Measurements from ENCODE around the gene RNF220.

RNF220 gene

GRCh38 chr1:44484155-44484688 is 79.2 kb downstream of the RNF220 start:
- no peak overlapping the region for H3K27ac ChIP-seq
- no peak for TF ChIP-seq ZFX (IDR thresholded peaks at IDR 0.05)
- no peak for TF ChIP-seq CTCF (conservative IDR thresholded peaks at IDR 0.05)

GRCh38 chr1:44485229-44485933 is 80.3 kb downstream of the RNF220 start:
- H3K27ac ChIP-seq: no peak overlapping the region
- TF ChIP-seq CTCF (conservative IDR thresholded peaks at IDR 0.05) (no peak), ZFX (IDR thresholded peaks at IDR 0.05) (no peak)

GRCh38 chr1:44485934-44486460 is 80.9 kb downstream of the RNF220 start:
- TF ChIP-seq CTCF (conservative IDR thresholded peaks at IDR 0.05): no peak
- no peak for TF ChIP-seq ZFX (IDR thresholded peaks at IDR 0.05)
- no peak overlapping the region for H3K27ac ChIP-seq

GRCh38 chr1:44489481-44489880 is 84.4 kb downstream of the RNF220 start:
- no peak overlapping the region for H3K27ac ChIP-seq
- TF ChIP-seq ZFX (IDR thresholded peaks at IDR 0.05) (no peak), CTCF (conservative IDR thresholded peaks at IDR 0.05) (no peak)

- H3K27ac ChIP-seq: no peak overlapping the region
- TF ChIP-seq CTCF (conservative IDR thresholded peaks at IDR 0.05) (no peak), ZFX (IDR thresholded peaks at IDR 0.05) (no peak)
Observed at GRCh38 chr1:44496541-44497171, 91.6 kb downstream of the RNF220 start.

GRCh38 chr1:44497422-44498170 is 92.5 kb downstream of the RNF220 start:
- TF ChIP-seq ZFX (IDR thresholded peaks at IDR 0.05): no peak
- no peak for TF ChIP-seq CTCF (conservative IDR thresholded peaks at IDR 0.05)
- no peak overlapping the region for H3K27ac ChIP-seq

All from C4-2B (cell line).